H1 (cell line): ENCODE results near the gene SH3BGRL. TPM values are rescaled to one million over a fixed set of nuclear protein-coding genes. Genes with fewer than 3 reads are reported as not detected.

ENCODE experiments used
- CTCF ChIA-PET: fragments of 300-600 bp; sonication (Branson Sonifier 250); formaldehyde crosslinking; loops from one replicate; lab custom pipeline; 2021; ENCODE audit not compliant: partially characterized antibody; lab: Charles Lee
- POLR2A ChIA-PET: fragments of 300-600 bp; sonication (Branson Sonifier 250); formaldehyde crosslinking; loops from one replicate; lab custom pipeline; 2021; ENCODE audit warnings: inconsistent platforms; ENCODE audit not compliant: partially characterized antibody; lab: Charles Lee
- DNase-seq, 2 experiments: peaks; one replicate each; pipeline versions ENCODE4 v3.0.0 to v3.0.0-alpha.2; 2010 to 2022; ENCODE audit warnings: low spot score in 2 of 2, low read depth in 1 of 2, mixed read lengths in 1 of 2
- FAIRE-seq: peaks from 2 replicates; lab custom pipeline; 2011; peaks lifted over from hg19 to GRCh38; lab: Jason Lieb, UNC
- H2AFZ ChIP-seq: 2 replicates; pipeline ENCODE4 v1.8.1; 2012; ENCODE audit warnings: low read length, inconsistent platforms
- H2AK5ac ChIP-seq: 2 replicates; pipeline ENCODE4 v1.6.1; 2013; ENCODE audit warnings: low read depth, low read length
- H2BK120ac ChIP-seq: replicated peaks from 2 replicates; pipeline ENCODE3; 2013; ENCODE audit warnings: low read depth, low read length, inconsistent platforms
- H2BK12ac ChIP-seq: 2 replicates; pipeline ENCODE4 v1.6.1; 2013; ENCODE audit warnings: low read depth, low read length
- H2BK15ac ChIP-seq: 2 replicates; pipeline ENCODE4 v1.6.1; 2013; ENCODE audit warnings: low read length
- H2BK20ac ChIP-seq: 2 replicates; pipeline ENCODE4 v1.6.1; 2013; ENCODE audit warnings: low read length
- H2BK5ac ChIP-seq: 2 replicates; pipeline ENCODE4 v1.6.1; 2013; ENCODE audit warnings: low read depth, low read length
- H3K14ac ChIP-seq: 2 replicates; pipeline ENCODE4 v1.6.1; 2013; ENCODE audit warnings: inconsistent platforms; ENCODE audit not compliant: insufficient read length
- H3K18ac ChIP-seq: 2 replicates; pipeline ENCODE4 v1.6.1; 2013; ENCODE audit warnings: low read length; ENCODE audit errors: extremely low read depth
- H3K23ac ChIP-seq: 2 replicates; pipeline ENCODE4 v1.6.1; 2013; ENCODE audit warnings: inconsistent platforms; ENCODE audit not compliant: insufficient read length
- H3K23me2 ChIP-seq: 2 replicates; pipeline ENCODE4 v1.6.1; 2013; ENCODE audit warnings: low read depth, low read length
- H3K27ac ChIP-seq: 2 replicates; pipeline ENCODE4 v1.6.1; 2011; ENCODE audit warnings: low read depth, low read length, inconsistent platforms
- H3K27me3 ChIP-seq, 4 experiments: replicated peaks in 1 of 4; 1 replicate in 1 of 4; 2 replicates in 3 of 4; pipeline versions ENCODE4 v1.6.1 to v1.8.1; 2011 to 2013; ENCODE audit warnings: low read length in 3 of 4, mild to moderate bottlenecking in 3 of 4, inconsistent platforms in 2 of 4, mixed read lengths in 2 of 4, moderate library complexity in 1 of 4; ENCODE audit not compliant: control insufficient read depth in 3 of 4, insufficient read depth in 3 of 4; ENCODE audit errors: extremely low read depth in 1 of 4
- H3K36me3 ChIP-seq, 4 experiments: 2 replicates each; pipeline versions ENCODE4 v1.6.1 to v1.8.1; 2011 to 2013; ENCODE audit warnings: mild to moderate bottlenecking in 4 of 4, low read length in 3 of 4, moderate library complexity in 2 of 4, control low read depth in 1 of 4, inconsistent platforms in 1 of 4; ENCODE audit not compliant: insufficient read depth in 4 of 4, control insufficient read depth in 2 of 4
- H3K4ac ChIP-seq: replicated peaks from 2 replicates; pipeline ENCODE3; 2013; ENCODE audit warnings: low read length, low read depth, mixed read lengths, inconsistent platforms; ENCODE audit not compliant: insufficient read length
- H3K4me1 ChIP-seq, 4 experiments: replicated peaks in 1 of 4; 1 replicate in 1 of 4; 2 replicates in 3 of 4; pipeline versions ENCODE4 v1.6.1 to v1.8.1; 2011 to 2013; ENCODE audit warnings: low read length in 3 of 4, inconsistent platforms in 2 of 4, mixed read lengths in 1 of 4; ENCODE audit not compliant: insufficient read depth in 4 of 4, control insufficient read depth in 3 of 4
- H3K4me2 ChIP-seq, 2 experiments: 2 replicates each; pipeline versions ENCODE4 v1.6.1 to v1.8.1; 2011 to 2013; ENCODE audit warnings: low read depth in 2 of 2, low read length in 2 of 2, control low read depth in 1 of 2, inconsistent platforms in 1 of 2, mild to moderate bottlenecking in 1 of 2; ENCODE audit not compliant: insufficient read depth in 1 of 2
- H3K4me3 ChIP-seq, 4 experiments: fragments of 200-600, 300-600 bp in 1 of 4; sonication (generic), shearing (Covaris generic), sonication (Bioruptor Twin) in 1 of 4; 2 replicates each; pipeline versions ENCODE4 v1.5.1 to v1.8.1; 2011 to 2016; ENCODE audit warnings: low read length in 4 of 4, low read depth in 3 of 4, control low read depth in 2 of 4, inconsistent platforms in 2 of 4, mild to moderate bottlenecking in 2 of 4, mixed read lengths in 1 of 4, moderate library complexity in 1 of 4; ENCODE audit not compliant: insufficient read depth in 2 of 4; ENCODE audit errors: extremely low read depth in 1 of 4
- H3K56ac ChIP-seq: replicated peaks from 2 replicates; pipeline ENCODE3; 2013; ENCODE audit warnings: low read depth, mild to moderate bottlenecking, mixed read lengths, low read length, inconsistent platforms; ENCODE audit not compliant: insufficient read length
- H3K79me1 ChIP-seq: 2 replicates; pipeline ENCODE4 v1.6.1; 2013; ENCODE audit warnings: low read depth, low read length, control low read depth
- H3K79me2 ChIP-seq, 2 experiments: 2 replicates each; pipeline versions ENCODE4 v1.6.1 to v1.8.1; 2012 to 2013; ENCODE audit warnings: low read length in 2 of 2, mild to moderate bottlenecking in 2 of 2, inconsistent platforms in 1 of 2; ENCODE audit not compliant: insufficient read depth in 2 of 2, control insufficient read depth in 1 of 2
- H3K9ac ChIP-seq, 4 experiments: replicated peaks in 1 of 4; 1 replicate in 1 of 4; 2 replicates in 3 of 4; pipeline versions ENCODE4 v1.6.1 to v1.8.1; 2011 to 2013; ENCODE audit warnings: low read depth in 3 of 4, low read length in 3 of 4, control low read depth in 2 of 4, mild to moderate bottlenecking in 2 of 4, moderate library complexity in 2 of 4, inconsistent platforms in 1 of 4; ENCODE audit errors: extremely low read depth in 1 of 4
- H3K9me3 ChIP-seq, 2 experiments: 2 replicates each; pipeline versions ENCODE4 v1.6.1 to v1.8.1; 2012 to 2013; ENCODE audit warnings: mild to moderate bottlenecking in 2 of 2, moderate library complexity in 2 of 2, control low read depth in 1 of 2, inconsistent platforms in 1 of 2, low read depth in 1 of 2, low read length in 1 of 2, mixed read lengths in 1 of 2; ENCODE audit not compliant: insufficient read depth in 2 of 2
- H4K20me1 ChIP-seq, 2 experiments: replicated peaks in 1 of 2; 2 replicates each; pipeline versions ENCODE3 to v1.8.1; 2011 to 2013; ENCODE audit warnings: inconsistent platforms in 2 of 2, low read length in 2 of 2, mild to moderate bottlenecking in 1 of 2; ENCODE audit not compliant: insufficient read depth in 2 of 2, control insufficient read depth in 1 of 2
- H4K5ac ChIP-seq: 2 replicates; pipeline ENCODE4 v1.6.1; 2013; ENCODE audit warnings: low read length, low read depth, mixed read lengths, inconsistent platforms; ENCODE audit not compliant: insufficient read length
- H4K8ac ChIP-seq: 2 replicates; pipeline ENCODE4 v1.8.0; 2013; ENCODE audit warnings: mild to moderate bottlenecking, moderate library complexity, low read length, inconsistent platforms; ENCODE audit not compliant: insufficient read depth; ENCODE audit errors: extremely low read depth
- H4K91ac ChIP-seq: replicated peaks from 2 replicates; pipeline ENCODE3; 2013; ENCODE audit warnings: low read length, mixed read lengths, inconsistent platforms; ENCODE audit not compliant: insufficient read length
- BCL11A ChIP-seq, 2 experiments: IDR thresholded peaks; one replicate each; pipeline ENCODE4 v1.6.1; 2011; ENCODE audit warnings: low read depth in 2 of 2, low read length in 2 of 2, mild to moderate bottlenecking in 2 of 2
- E2F6 ChIP-seq: IDR thresholded peaks from 2 replicates; pipeline ENCODE4 v1.6.1; 2012; ENCODE audit warnings: inconsistent platforms
- HDAC2 ChIP-seq, 2 experiments: fragments of 300-600 bp in 1 of 2; sonication (generic) in 1 of 2; IDR thresholded peaks; 2 replicates each; pipeline ENCODE4 v1.6.1; 2011 to 2012; ENCODE audit warnings: low read depth in 2 of 2, low read length in 2 of 2, mild to moderate bottlenecking in 2 of 2, moderate library complexity in 2 of 2, borderline replicate concordance in 1 of 2, inconsistent platforms in 1 of 2
- NANOG ChIP-seq: IDR thresholded peaks from 2 replicates; pipeline ENCODE4 v1.6.1; 2011; ENCODE audit warnings: low read length, low read depth, mild to moderate bottlenecking, inconsistent platforms; ENCODE audit not compliant: insufficient read depth, poor library complexity, severe bottlenecking
- NRF1 ChIP-seq: IDR thresholded peaks from 2 replicates; pipeline ENCODE4 v1.6.1; 2011; ENCODE audit warnings: mild to moderate bottlenecking, low read depth, low read length, improper control_type of control experiment
- PHF8 ChIP-seq: fragments of 200-600 bp; sonication (generic); conservative IDR thresholded peaks from 2 replicates; pipeline ENCODE4 v1.7.1; 2012; ENCODE audit warnings: low read depth, mild to moderate bottlenecking, inconsistent platforms, low read length, moderate library complexity
- POU5F1 ChIP-seq: IDR thresholded peaks from 2 replicates; pipeline ENCODE4 v1.6.1; 2011; ENCODE audit warnings: low read depth, mild to moderate bottlenecking, low read length, moderate library complexity
- RXRA ChIP-seq: IDR thresholded peaks from 2 replicates; pipeline ENCODE4 v1.6.1; 2011; ENCODE audit warnings: low read depth, mild to moderate bottlenecking, low read length, moderate library complexity; ENCODE audit not compliant: insufficient read depth
- USF2 ChIP-seq: IDR thresholded peaks from 2 replicates; pipeline ENCODE4 v1.6.1; 2011; ENCODE audit warnings: low read length, improper control_type of control experiment
- WGBS, 2 experiments: shearing (Covaris generic) in 1 of 2; methylation state at CpG; one replicate each; pipeline versions ENCODE4 v1.1.6 to v1.1.7; 2013 to 2015; ENCODE audit warnings: low lambda C conversion rate in 2 of 2, mixed read lengths in 2 of 2, inconsistent platforms in 1 of 2, low coverage in 1 of 2, missing lambda C conversion rate in 1 of 2; ENCODE audit not compliant: insufficient replicate concordance in 2 of 2, insufficient coverage in 1 of 2, insufficient read length in 1 of 2; ENCODE audit errors: extremely low coverage in 1 of 2, missing lambda C conversion rate in 1 of 2; 5-methylcytosine and 5-hydroxymethylcytosine counted together
- polyA plus RNA-seq, 7 experiments: library from polyadenylated mRNA; depleted of rRNA in 3 of 7; stranded (reverse) in 5 of 7; unstranded in 2 of 7; fragments of >200 nt in 5 of 7; fragments of 200-250 nt in 2 of 7; gene quantifications; 1 replicate in 5 of 7; 2 replicates in 1 of 7; 4 replicates in 1 of 7; pipeline versions ENCODE4 v1.2.1 to v1.2.3, GENCODE V29; 2011 to 2013; ENCODE audit warnings: missing spikeins in 2 of 7, mixed read lengths in 2 of 7
- total RNA-seq: library from RNA; stranded (reverse); fragmentation: NEBNext Ultra II Directional; extraction: Animal tissue kit (Norgen Biotek cat#: 25700); gene quantifications from 2 replicates; pipeline ENCODE4 v1.2.1, GENCODE V29; 2021
- TF ChIP-seq, protein P1 (sequence below): IDR thresholded peaks from 2 replicates; pipeline ENCODE4 v1.6.1; 2012; ENCODE audit warnings: low read length, inconsistent platforms

SH3BGRL gene
- total and polyA plus RNA-seq, 2 of the 8 experiments (the other 6 are each of a cell fraction or from before 2014, with no cell fraction given) = 36.3 to 49.6 TPM

GRCh38 chrX:81205551-81205950 lies 3.6 kb downstream of the SH3BGRL start:
- FAIRE-seq (no peak), DNase-seq (no peak)
- H3K79me2 ChIP-seq = peaks cover 0 to 56% of the 10 kb centered on the region in 2 experiments; a peak in 2 of 4 replicates
- CTCF ChIA-PET = no interaction called here
- H4K91ac ChIP-seq = no peak overlapping the region
- no peak overlapping the region for H2BK5ac ChIP-seq
- H2AK5ac ChIP-seq = no peak overlapping the region
- H3K4me1 ChIP-seq = no peaks in the 10 kb centered on the region
- WGBS, 2 experiments = 90% methylated on average over 2 of the region's 2 CpGs; no CpG with 5 or more reads in 1 of the 2 experiments
- no peak overlapping the region for H3K56ac ChIP-seq
- no peak overlapping the region for H2BK12ac ChIP-seq
- H3K4ac ChIP-seq = no peak overlapping the region
- peaks cover 3% of the 10 kb centered on the region; the same call in 1 of the 2 replicates for H3K23me2 ChIP-seq
- no peak overlapping the region for H2BK15ac ChIP-seq
- no peak overlapping the region for H4K8ac ChIP-seq
- H3K4me2 ChIP-seq = no peak overlapping the region
- H4K5ac ChIP-seq = no peak overlapping the region
- H2BK120ac ChIP-seq = no peak overlapping the region
- H3K27me3 ChIP-seq = no peaks in the 10 kb centered on the region
- H3K9me3 ChIP-seq = no peaks in the 10 kb centered on the region
- H3K18ac ChIP-seq = no peak overlapping the region
- no peak overlapping the region for H3K4me3 ChIP-seq
- no peak overlapping the region for H3K14ac ChIP-seq
- H4K20me1 ChIP-seq = no peaks in the 10 kb centered on the region
- no peaks in the 10 kb centered on the region for H3K79me1 ChIP-seq
- no peak overlapping the region for H3K9ac ChIP-seq
- H2AFZ ChIP-seq = no peak overlapping the region
- H2BK20ac ChIP-seq = no peak overlapping the region
- POLR2A ChIA-PET = no interaction called here
- H3K23ac ChIP-seq = no peak overlapping the region
- no peak overlapping the region for H3K27ac ChIP-seq
- H3K36me3 ChIP-seq = no peaks in the 10 kb centered on the region
- TF ChIP-seq USF2 (no peak), RXRA (no peak), NRF1 (no peak), PHF8 (no peak), E2F6 (no peak), POU5F1 (no peak), BCL11A (IDR thresholded peaks at IDR 0.05; ENCODE audit: low read depth in 2 of 2, low read length in 2 of 2) (no peak), HDAC2 (IDR thresholded peaks at IDR 0.05; ENCODE audit: borderline replicate concordance in 1 of 2, low read depth in 2 of 2, low read length in 2 of 2) (no peak), NANOG (no peak)
- TF ChIP-seq, protein P1, sequence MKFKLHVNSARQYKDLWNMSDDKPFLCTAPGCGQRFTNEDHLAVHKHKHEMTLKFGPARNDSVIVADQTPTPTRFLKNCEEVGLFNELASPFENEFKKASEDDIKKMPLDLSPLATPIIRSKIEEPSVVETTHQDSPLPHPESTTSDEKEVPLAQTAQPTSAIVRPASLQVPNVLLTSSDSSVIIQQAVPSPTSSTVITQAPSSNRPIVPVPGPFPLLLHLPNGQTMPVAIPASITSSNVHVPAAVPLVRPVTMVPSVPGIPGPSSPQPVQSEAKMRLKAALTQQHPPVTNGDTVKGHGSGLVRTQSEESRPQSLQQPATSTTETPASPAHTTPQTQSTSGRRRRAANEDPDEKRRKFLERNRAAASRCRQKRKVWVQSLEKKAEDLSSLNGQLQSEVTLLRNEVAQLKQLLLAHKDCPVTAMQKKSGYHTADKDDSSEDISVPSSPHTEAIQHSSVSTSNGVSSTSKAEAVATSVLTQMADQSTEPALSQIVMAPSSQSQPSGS = no peak
